Skeletal muscle satellite cell (primary cell): ENCODE data around the gene YARS1.
A peak's percentile ranks its signal among the peaks of the same experiment; 100 is the strongest.

Experiments used
- H3K27me3 ChIP-seq: 2 replicates; pipeline ENCODE4 v1.7.0; 2013; ENCODE audit warnings: low read length; ENCODE audit not compliant: control insufficient read depth, insufficient read depth
- H3K36me3 ChIP-seq: 2 replicates; pipeline ENCODE4 v1.7.0; 2013; ENCODE audit warnings: mild to moderate bottlenecking, control low read depth, low read length; ENCODE audit not compliant: insufficient read depth
- H3K4me1 ChIP-seq: 2 replicates; pipeline ENCODE4 v1.7.0; 2013; ENCODE audit warnings: low read length; ENCODE audit not compliant: control insufficient read depth, insufficient read depth
- H3K4me2 ChIP-seq: 2 replicates; pipeline ENCODE4 v1.7.0; 2013; ENCODE audit warnings: mild to moderate bottlenecking, low read length
- H3K4me3 ChIP-seq: 2 replicates; pipeline ENCODE4 v1.7.0; 2013; ENCODE audit warnings: low read length
- H3K9ac ChIP-seq: 2 replicates; pipeline ENCODE4 v1.7.0; 2013; ENCODE audit warnings: mild to moderate bottlenecking, low read depth, low read length, moderate library complexity
- H3K9me3 ChIP-seq: replicated peaks from 2 replicates; pipeline ENCODE4 v1.7.0; 2013; ENCODE audit warnings: mild to moderate bottlenecking, control low read depth, low read length

YARS1 gene

GRCh38 chr1:32758177-32758794 is 58.9 kb downstream of the YARS1 start:
- H3K27me3 ChIP-seq: peaks cover 5% of the 10 kb centered on the region
- H3K4me2 ChIP-seq: no peak overlapping the region
- H3K36me3 ChIP-seq: no peaks in the 10 kb centered on the region
- peaks cover 33% of the 10 kb centered on the region for H3K4me1 ChIP-seq
- H3K9me3 ChIP-seq: no peaks in the 10 kb centered on the region
- H3K9ac ChIP-seq: no peak overlapping the region
- H3K4me3 ChIP-seq: no peak overlapping the region

- no peak overlapping the region for H3K4me3 ChIP-seq
These were observed 59.8 kb downstream of the YARS1 start for GRCh38 chr1:32757213-32757895.

GRCh38 chr1:32755810-32756159 is 61.4 kb downstream of the YARS1 start:
- H3K4me3 ChIP-seq: no peak overlapping the region

More at GRCh38 chr1:32757213-32757895, 59.8 kb downstream of the YARS1 start:
- Histone ChIP-seq H3K4me1 (peaks cover 34% of the 10 kb centered on the region), H3K9me3 (no peaks in the 10 kb centered on the region), H3K4me2 (no peak overlapping the region), H3K9ac (no peak overlapping the region), H3K27me3 (peaks cover 5% of the 10 kb centered on the region), H3K36me3 (no peaks in the 10 kb centered on the region)

GRCh38 chr1:32755098-32755809 is 61.9 kb downstream of the YARS1 start:
- Histone ChIP-seq H3K4me3 (no peak overlapping the region), H3K4me2 (no peak overlapping the region), H3K9ac (no peak overlapping the region), H3K27me3 (peaks cover 5% of the 10 kb centered on the region), H3K4me1 (peaks cover 19% of the 10 kb centered on the region), H3K36me3 (no peaks in the 10 kb centered on the region), H3K9me3 (no peaks in the 10 kb centered on the region)

More at GRCh38 chr1:32755810-32756159, 61.4 kb downstream of the YARS1 start:
- no peaks in the 10 kb centered on the region for H3K9me3 ChIP-seq
- H3K27me3 ChIP-seq: peaks cover 5% of the 10 kb centered on the region
- no peak overlapping the region for H3K9ac ChIP-seq
- H3K4me2 ChIP-seq: no peak overlapping the region
- no peaks in the 10 kb centered on the region for H3K36me3 ChIP-seq
- H3K4me1 ChIP-seq: peaks cover 20% of the 10 kb centered on the region

GRCh38 chr1:32754317-32755097 is 62.7 kb downstream of the YARS1 start:
- Histone ChIP-seq H3K4me2 (peak overlapping the region; percentile 100), H3K27me3 (peaks cover 5% of the 10 kb centered on the region), H3K36me3 (no peaks in the 10 kb centered on the region), H3K9ac (peak overlapping the region; percentile 57), H3K4me3 (peak overlapping the region; percentile 92), H3K4me1 (peaks cover 12% of the 10 kb centered on the region), H3K9me3 (no peaks in the 10 kb centered on the region)

- Histone ChIP-seq H3K9me3 (no peaks in the 10 kb centered on the region), H3K36me3 (no peaks in the 10 kb centered on the region), H3K4me3 (peak overlapping the region; percentile 92), H3K9ac (peak overlapping the region; percentile 57), H3K27me3 (peaks cover 5% of the 10 kb centered on the region), H3K4me2 (peak overlapping the region; percentile 100), H3K4me1 (peaks cover 10% of the 10 kb centered on the region)
These were observed 63.4 kb downstream of the YARS1 start for GRCh38 chr1:32753532-32754316.

- Histone ChIP-seq H3K4me1 (peaks cover 10% of the 10 kb centered on the region), H3K4me3 (no peak overlapping the region), H3K36me3 (no peaks in the 10 kb centered on the region), H3K27me3 (peaks cover 5% of the 10 kb centered on the region), H3K9ac (no peak overlapping the region), H3K9me3 (no peaks in the 10 kb centered on the region), H3K4me2 (no peak overlapping the region)
These were observed 67.4 kb downstream of the YARS1 start for GRCh38 chr1:32749771-32750170.

GRCh38 chr1:32749332-32749731 is 67.8 kb downstream of the YARS1 start:
- H3K9ac ChIP-seq: no peak overlapping the region
- peaks cover 8% of the 10 kb centered on the region for H3K4me1 ChIP-seq
- no peak overlapping the region for H3K4me3 ChIP-seq
- no peaks in the 10 kb centered on the region for H3K36me3 ChIP-seq
- no peaks in the 10 kb centered on the region for H3K9me3 ChIP-seq
- no peak overlapping the region for H3K4me2 ChIP-seq
- H3K27me3 ChIP-seq: peaks cover 2% of the 10 kb centered on the region

GRCh38 chr1:32748926-32749325 is 68.2 kb downstream of the YARS1 start:
- no peak overlapping the region for H3K4me3 ChIP-seq
- no peaks in the 10 kb centered on the region for H3K36me3 ChIP-seq

GRCh38 chr1:32748348-32748747 is 68.8 kb downstream of the YARS1 start:
- Histone ChIP-seq H3K27me3 (no peaks in the 10 kb centered on the region), H3K4me2 (no peak overlapping the region)

More at GRCh38 chr1:32748926-32749325, 68.2 kb downstream of the YARS1 start:
- peaks cover 4% of the 10 kb centered on the region for H3K4me1 ChIP-seq
- H3K9me3 ChIP-seq: no peaks in the 10 kb centered on the region
- H3K9ac ChIP-seq: no peak overlapping the region
- no peaks in the 10 kb centered on the region for H3K27me3 ChIP-seq
- H3K4me2 ChIP-seq: no peak overlapping the region

More at GRCh38 chr1:32748348-32748747, 68.8 kb downstream of the YARS1 start:
- no peaks in the 10 kb centered on the region for H3K36me3 ChIP-seq
- no peak overlapping the region for H3K4me3 ChIP-seq
- no peaks in the 10 kb centered on the region for H3K9me3 ChIP-seq
- H3K4me1 ChIP-seq: peaks cover 4% of the 10 kb centered on the region
- no peak overlapping the region for H3K9ac ChIP-seq
